ELR (cell line): Measurements from ENCODE around the gene KCNJ14.

Experiments used
- DNase-seq: peaks from one replicate; pipeline ENCODE4 v3.0.0-alpha.2; 2015; ENCODE audit warnings: low read depth

The KCNJ14 gene

GRCh38 chr19:48455171-48455907, at the start of gene KCNJ14:
TSS of gene KCNJ14 (plus strand) at chr19:48455574. CDS start at chr19:48461725, 6,151 bp downstream.
- DNase-seq, result no peak

- DNase-seq, result peak; percentile 47
Observed at GRCh38 chr19:48405850-48406249, 49.5 kb upstream of the KCNJ14 start.

- DNase-seq, result peak; percentile 57
Observed at GRCh38 chr19:48413879-48414587, 41.3 kb upstream of the KCNJ14 start.

- peak; percentile 82 for DNase-seq
Observed at GRCh38 chr19:48415395-48415794, 40.0 kb upstream of the KCNJ14 start.

GRCh38 chr19:48415806-48416221, 39.6 kb upstream of the KCNJ14 start:
- DNase-seq, result no peak

- no peak for DNase-seq
Observed at GRCh38 chr19:48417421-48417820, 38.0 kb upstream of the KCNJ14 start.

- DNase-seq, result peak; percentile 65
Observed at GRCh38 chr19:48418317-48419064, 36.9 kb upstream of the KCNJ14 start.

GRCh38 chr19:48419158-48419920, 36.0 kb upstream of the KCNJ14 start:
- DNase-seq, result peak; percentile 56

- DNase-seq, result no peak
Observed at GRCh38 chr19:48421548-48421947, 33.8 kb upstream of the KCNJ14 start.

GRCh38 chr19:48424694-48425219, 30.6 kb upstream of the KCNJ14 start:
- DNase-seq, result peak; percentile 76

- no peak for DNase-seq
Observed at GRCh38 chr19:48428670-48429069, 26.7 kb upstream of the KCNJ14 start.

- no peak for DNase-seq
Observed at GRCh38 chr19:48433337-48433736, 22.0 kb upstream of the KCNJ14 start.

GRCh38 chr19:48436586-48436985, 18.8 kb upstream of the KCNJ14 start:
- DNase-seq, result no peak

GRCh38 chr19:48441360-48442050, 13.9 kb upstream of the KCNJ14 start:
- DNase-seq, result no peak

GRCh38 chr19:48442116-48443035, 13.0 kb upstream of the KCNJ14 start:
- DNase-seq, result no peak

- no peak for DNase-seq
Observed at GRCh38 chr19:48443256-48443655, 12.1 kb upstream of the KCNJ14 start.

GRCh38 chr19:48443731-48444128, 11.6 kb upstream of the KCNJ14 start:
- no peak for DNase-seq

- no peak for DNase-seq
Observed at GRCh38 chr19:48444129-48444935, 11.0 kb upstream of the KCNJ14 start.

GRCh38 chr19:48444936-48445200, 10.5 kb upstream of the KCNJ14 start:
- DNase-seq, result no peak

GRCh38 chr19:48445256-48445605, 10.1 kb upstream of the KCNJ14 start:
- DNase-seq, result peak; percentile 81
